Osteoblast (primary cell): ENCODE measurements around the gene EXOSC2. TPM values are rescaled to one million over a fixed set of nuclear protein-coding genes. Genes with fewer than 3 reads are reported as not detected.
"Not testable (repeated sequence)": the region's sequence is repeated elsewhere in the genome, so short reads cannot be mapped to it uniquely, and the experiment has no call there.

Experiments used
- DNase-seq: peaks from one replicate; pipeline ENCODE4 v3.0.0; 2011; ENCODE audit warnings: low spot score, mixed read lengths; ENCODE audit not compliant: insufficient read length; ENCODE audit errors: missing footprints
- H2AFZ ChIP-seq: 2 replicates; pipeline ENCODE4 v1.6.0; 2011; ENCODE audit warnings: mild to moderate bottlenecking, low read length
- H3K27ac ChIP-seq: 2 replicates; pipeline ENCODE4 v1.5.1; 2011; ENCODE audit warnings: mild to moderate bottlenecking, low read depth, low read length, moderate library complexity
- H3K27me3 ChIP-seq: 2 replicates; pipeline ENCODE4 v1.6.0; 2012; ENCODE audit warnings: mild to moderate bottlenecking, control low read depth, inconsistent platforms, low read length, moderate library complexity; ENCODE audit not compliant: insufficient read depth
- H3K36me3 ChIP-seq: 2 replicates; pipeline ENCODE4 v1.5.1; 2011; ENCODE audit warnings: mild to moderate bottlenecking, low read length, control low read depth, moderate library complexity; ENCODE audit not compliant: insufficient read depth
- H3K4me1 ChIP-seq: 2 replicates; pipeline ENCODE4 v1.5.1; 2011; ENCODE audit warnings: mild to moderate bottlenecking, low read length, control low read depth, moderate library complexity; ENCODE audit not compliant: insufficient read depth
- H3K4me2 ChIP-seq: 2 replicates; pipeline ENCODE4 v1.6.0; 2011; ENCODE audit warnings: mild to moderate bottlenecking, low read length; ENCODE audit not compliant: insufficient read depth
- H3K4me3 ChIP-seq: fragments of 200-600 bp; sonication (generic); 3 replicates; pipeline ENCODE4 v1.5.1; 2012; ENCODE audit warnings: mild to moderate bottlenecking, low read length, inconsistent platforms; ENCODE audit not compliant: insufficient read depth
- H3K79me2 ChIP-seq: 2 replicates; pipeline ENCODE4 v1.6.0; 2012; ENCODE audit warnings: mild to moderate bottlenecking, low read length, control low read depth, inconsistent platforms; ENCODE audit not compliant: insufficient read depth
- H3K9me3 ChIP-seq: 2 replicates; pipeline ENCODE4 v1.5.1; 2011; ENCODE audit warnings: low read depth, low read length, control low read depth
- H4K20me1 ChIP-seq: 2 replicates; pipeline ENCODE4 v1.6.0; 2012; ENCODE audit warnings: mild to moderate bottlenecking, low read length, control low read depth; ENCODE audit not compliant: insufficient read depth
- total RNA-seq: library from RNA; depleted of rRNA; stranded (reverse); fragments of >200 nt; gene quantifications from 2 replicates; pipeline ENCODE4 v1.2.3, GENCODE V29; 2012
- TF ChIP-seq, protein P1 (sequence below): IDR thresholded peaks from 2 replicates; pipeline ENCODE4 v1.5.1; 2011; ENCODE audit warnings: mild to moderate bottlenecking, low read depth, low read length, moderate library complexity; ENCODE audit errors: extremely low read depth

EXOSC2 gene
- total RNA-seq, 1 donor: 22.1 TPM

GRCh38 chr9:130682421-130683121 lies 11.0 kb upstream of the EXOSC2 start:
- H3K4me3 ChIP-seq: peak overlapping the region; percentile 72
- peak; percentile 97 for DNase-seq
- H3K27me3 ChIP-seq: no peaks in the 10 kb centered on the region
- TF ChIP-seq, protein P1, sequence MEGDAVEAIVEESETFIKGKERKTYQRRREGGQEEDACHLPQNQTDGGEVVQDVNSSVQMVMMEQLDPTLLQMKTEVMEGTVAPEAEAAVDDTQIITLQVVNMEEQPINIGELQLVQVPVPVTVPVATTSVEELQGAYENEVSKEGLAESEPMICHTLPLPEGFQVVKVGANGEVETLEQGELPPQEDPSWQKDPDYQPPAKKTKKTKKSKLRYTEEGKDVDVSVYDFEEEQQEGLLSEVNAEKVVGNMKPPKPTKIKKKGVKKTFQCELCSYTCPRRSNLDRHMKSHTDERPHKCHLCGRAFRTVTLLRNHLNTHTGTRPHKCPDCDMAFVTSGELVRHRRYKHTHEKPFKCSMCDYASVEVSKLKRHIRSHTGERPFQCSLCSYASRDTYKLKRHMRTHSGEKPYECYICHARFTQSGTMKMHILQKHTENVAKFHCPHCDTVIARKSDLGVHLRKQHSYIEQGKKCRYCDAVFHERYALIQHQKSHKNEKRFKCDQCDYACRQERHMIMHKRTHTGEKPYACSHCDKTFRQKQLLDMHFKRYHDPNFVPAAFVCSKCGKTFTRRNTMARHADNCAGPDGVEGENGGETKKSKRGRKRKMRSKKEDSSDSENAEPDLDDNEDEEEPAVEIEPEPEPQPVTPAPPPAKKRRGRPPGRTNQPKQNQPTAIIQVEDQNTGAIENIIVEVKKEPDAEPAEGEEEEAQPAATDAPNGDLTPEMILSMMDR: peak; percentile 87
- H3K4me1 ChIP-seq: peaks cover 12% of the 10 kb centered on the region
- no peaks in the 10 kb centered on the region for H4K20me1 ChIP-seq
- H3K27ac ChIP-seq: no peak overlapping the region
- H3K9me3 ChIP-seq: no peaks in the 10 kb centered on the region
- H3K4me2 ChIP-seq: peak overlapping the region; percentile 83
- H2AFZ ChIP-seq: peak overlapping the region; percentile 71
- H3K79me2 ChIP-seq: no peaks in the 10 kb centered on the region
- no peaks in the 10 kb centered on the region for H3K36me3 ChIP-seq

- TF ChIP-seq, protein P1: no peak
- no peaks in the 10 kb centered on the region for H3K79me2 ChIP-seq
- no peak overlapping the region for H2AFZ ChIP-seq
- H3K4me1 ChIP-seq: peaks cover 17% of the 10 kb centered on the region
- no peaks in the 10 kb centered on the region for H4K20me1 ChIP-seq
- no peak overlapping the region for H3K4me2 ChIP-seq
- H3K27me3 ChIP-seq: no peaks in the 10 kb centered on the region
- no peaks in the 10 kb centered on the region for H3K36me3 ChIP-seq
- no peak overlapping the region for H3K4me3 ChIP-seq
- H3K9me3 ChIP-seq: no peaks in the 10 kb centered on the region
- DNase-seq: no peak
- no peak overlapping the region for H3K27ac ChIP-seq
Measured at GRCh38 chr9:130685104-130685503, 8.5 kb upstream of the EXOSC2 start.

GRCh38 chr9:130685945-130686344 lies 7.6 kb upstream of the EXOSC2 start:
- H3K9me3 ChIP-seq, H3K36me3 ChIP-seq, H3K4me3 ChIP-seq, H3K27ac ChIP-seq, H2AFZ ChIP-seq, H3K79me2 ChIP-seq, H4K20me1 ChIP-seq, DNase-seq, H3K27me3 ChIP-seq, H3K4me2 ChIP-seq: not testable (repeated sequence)
- peaks cover 19% of the 10 kb centered on the region for H3K4me1 ChIP-seq

- TF ChIP-seq, protein P1: no peak
- Histone ChIP-seq H2AFZ (no peak overlapping the region), H3K4me1 (peaks cover 11% of the 10 kb centered on the region), H3K27ac (no peak overlapping the region), H3K4me2 (no peak overlapping the region), H3K4me3 (no peak overlapping the region), H3K27me3 (no peaks in the 10 kb centered on the region), H3K79me2 (no peaks in the 10 kb centered on the region), H4K20me1 (no peaks in the 10 kb centered on the region), H3K9me3 (no peaks in the 10 kb centered on the region), H3K36me3 (no peaks in the 10 kb centered on the region)
- peak; percentile 63 for DNase-seq
Measured at GRCh38 chr9:130687615-130688014, 6.0 kb upstream of the EXOSC2 start.
